Activated T-helper 17 cell treated with anti-CD3 and anti-CD28 coated beads, Interleukin-2, amount 50 U/mL, for 72 hours (primary cell): ENCODE results near the gene GOLM1. TPM values are rescaled to one million over a fixed set of nuclear protein-coding genes. Genes with fewer than 3 reads are reported as not detected.

ENCODE experiments used
- ATAC-seq: fragments of 150-1000 bp; cut with Tn5 transposase; replicated peaks from 2 replicates; pipeline ENCODE4 v1.10.0; 2021; ENCODE audit warnings: mild to moderate bottlenecking, moderate library complexity
- H3K27ac Mint-ChIP-seq: one replicate; pipeline ENCODE4 v1.8.0; 2022; ENCODE audit warnings: mixed read lengths
- H3K27me3 Mint-ChIP-seq: one replicate; pipeline ENCODE4 v1.8.0; 2022; ENCODE audit warnings: mixed read lengths
- H3K36me3 Mint-ChIP-seq: one replicate; pipeline ENCODE4 v1.8.0; 2022; ENCODE audit warnings: low read depth, mild to moderate bottlenecking, mixed read lengths
- H3K4me1 Mint-ChIP-seq: one replicate; pipeline ENCODE4 v1.8.0; 2022; ENCODE audit warnings: mixed read lengths
- H3K4me3 Mint-ChIP-seq: one replicate; pipeline ENCODE4 v1.8.0; 2022; ENCODE audit warnings: mild to moderate bottlenecking, mixed read lengths
- H3K9me3 Mint-ChIP-seq: one replicate; pipeline ENCODE4 v1.8.0; 2022; ENCODE audit warnings: mixed read lengths
- total RNA-seq, 2 donors: library from RNA; stranded (reverse); gene quantifications; one replicate each; pipeline ENCODE4 v1.2.3, GENCODE V29; 2022

GOLM1 gene
- total RNA-seq, 2 donors from 2014 or later: 2.0 to 2.8 TPM

GRCh38 chr9:86043586-86043985 is 55.8 kb downstream of the GOLM1 start:
- H3K4me3 Mint-ChIP-seq: no peak overlapping the region
- no peaks in the 10 kb centered on the region for H3K4me1 Mint-ChIP-seq
- H3K9me3 Mint-ChIP-seq: no peaks in the 10 kb centered on the region
- H3K36me3 Mint-ChIP-seq: no peaks in the 10 kb centered on the region
- no peaks in the 10 kb centered on the region for H3K27me3 Mint-ChIP-seq
- no peak for ATAC-seq
- no peak overlapping the region for H3K27ac Mint-ChIP-seq

GRCh38 chr9:86042199-86042978 is 57.0 kb downstream of the GOLM1 start:
- H3K27ac Mint-ChIP-seq: no peak overlapping the region
- H3K4me1 Mint-ChIP-seq: no peaks in the 10 kb centered on the region
- no peak for ATAC-seq
- H3K9me3 Mint-ChIP-seq: no peaks in the 10 kb centered on the region
- H3K36me3 Mint-ChIP-seq: no peaks in the 10 kb centered on the region
- H3K27me3 Mint-ChIP-seq: no peaks in the 10 kb centered on the region
- no peak overlapping the region for H3K4me3 Mint-ChIP-seq

GRCh38 chr9:86041311-86041741 is 58.0 kb downstream of the GOLM1 start:
- no peak for ATAC-seq
- Mint-ChIP-seq H3K36me3 (no peaks in the 10 kb centered on the region), H3K27ac (no peak overlapping the region), H3K27me3 (no peaks in the 10 kb centered on the region), H3K4me1 (no peaks in the 10 kb centered on the region), H3K9me3 (no peaks in the 10 kb centered on the region), H3K4me3 (no peak overlapping the region)

GRCh38 chr9:86040861-86041155 is 58.5 kb downstream of the GOLM1 start:
- Mint-ChIP-seq H3K36me3 (no peaks in the 10 kb centered on the region), H3K27me3 (no peaks in the 10 kb centered on the region), H3K27ac (no peak overlapping the region), H3K4me1 (no peaks in the 10 kb centered on the region), H3K4me3 (no peak overlapping the region), H3K9me3 (no peaks in the 10 kb centered on the region)
- ATAC-seq: no peak

GRCh38 chr9:86039991-86040860 is 59.1 kb downstream of the GOLM1 start:
- Mint-ChIP-seq H3K36me3 (no peaks in the 10 kb centered on the region), H3K27me3 (no peaks in the 10 kb centered on the region), H3K27ac (no peak overlapping the region), H3K4me1 (no peaks in the 10 kb centered on the region), H3K9me3 (no peaks in the 10 kb centered on the region), H3K4me3 (no peak overlapping the region)
- no peak for ATAC-seq

- ATAC-seq: no peak
- Mint-ChIP-seq H3K4me3 (no peak overlapping the region), H3K27ac (no peak overlapping the region), H3K4me1 (no peaks in the 10 kb centered on the region), H3K36me3 (no peaks in the 10 kb centered on the region), H3K9me3 (no peaks in the 10 kb centered on the region), H3K27me3 (no peaks in the 10 kb centered on the region)
Measured at GRCh38 chr9:86036555-86036954, 62.8 kb downstream of the GOLM1 start.

- no peak for ATAC-seq
- Mint-ChIP-seq H3K27me3 (no peaks in the 10 kb centered on the region), H3K4me1 (no peaks in the 10 kb centered on the region), H3K4me3 (no peak overlapping the region), H3K36me3 (no peaks in the 10 kb centered on the region), H3K9me3 (no peaks in the 10 kb centered on the region), H3K27ac (no peak overlapping the region)
Measured at GRCh38 chr9:86035827-86036440, 63.4 kb downstream of the GOLM1 start.

- no peak overlapping the region for H3K4me3 Mint-ChIP-seq
- H3K36me3 Mint-ChIP-seq: no peaks in the 10 kb centered on the region
- no peaks in the 10 kb centered on the region for H3K4me1 Mint-ChIP-seq
- no peaks in the 10 kb centered on the region for H3K27me3 Mint-ChIP-seq
- no peak overlapping the region for H3K27ac Mint-ChIP-seq
- ATAC-seq: no peak
- H3K9me3 Mint-ChIP-seq: no peaks in the 10 kb centered on the region
Measured at GRCh38 chr9:86034863-86035734, 64.3 kb downstream of the GOLM1 start.

- H3K4me3 Mint-ChIP-seq: no peak overlapping the region
- no peak for ATAC-seq
- H3K36me3 Mint-ChIP-seq: peaks cover 67% of the 10 kb centered on the region
- no peaks in the 10 kb centered on the region for H3K4me1 Mint-ChIP-seq
- no peaks in the 10 kb centered on the region for H3K27me3 Mint-ChIP-seq
- H3K27ac Mint-ChIP-seq: no peak overlapping the region
- peaks cover 5% of the 10 kb centered on the region for H3K9me3 Mint-ChIP-seq
Measured at GRCh38 chr9:86027767-86028166, 71.6 kb downstream of the GOLM1 start.

- no peaks in the 10 kb centered on the region for H3K9me3 Mint-ChIP-seq
- H3K36me3 Mint-ChIP-seq: peaks cover 100% of the 10 kb centered on the region
Measured at GRCh38 chr9:86022687-86023266, 76.6 kb downstream of the GOLM1 start.

GRCh38 chr9:86021166-86021565 is 78.2 kb downstream of the GOLM1 start:
- Mint-ChIP-seq H3K4me1 (no peaks in the 10 kb centered on the region), H3K36me3 (peaks cover 100% of the 10 kb centered on the region), H3K27ac (no peak overlapping the region), H3K27me3 (no peaks in the 10 kb centered on the region), H3K4me3 (no peak overlapping the region), H3K9me3 (no peaks in the 10 kb centered on the region)
- no peak for ATAC-seq

More at GRCh38 chr9:86022687-86023266, 76.6 kb downstream of the GOLM1 start:
- no peaks in the 10 kb centered on the region for H3K27me3 Mint-ChIP-seq
- no peak overlapping the region for H3K4me3 Mint-ChIP-seq
- no peaks in the 10 kb centered on the region for H3K4me1 Mint-ChIP-seq
- ATAC-seq: no peak
- no peak overlapping the region for H3K27ac Mint-ChIP-seq

GRCh38 chr9:86020731-86021130 is 78.6 kb downstream of the GOLM1 start:
- no peaks in the 10 kb centered on the region for H3K9me3 Mint-ChIP-seq
- H3K27ac Mint-ChIP-seq: no peak overlapping the region
- peaks cover 99% of the 10 kb centered on the region for H3K36me3 Mint-ChIP-seq
- no peaks in the 10 kb centered on the region for H3K27me3 Mint-ChIP-seq
- H3K4me3 Mint-ChIP-seq: no peak overlapping the region
- H3K4me1 Mint-ChIP-seq: no peaks in the 10 kb centered on the region
- no peak for ATAC-seq

GRCh38 chr9:86009133-86009532 is 90.2 kb downstream of the GOLM1 start:
- ATAC-seq: no peak
- no peaks in the 10 kb centered on the region for H3K4me1 Mint-ChIP-seq
- no peak overlapping the region for H3K4me3 Mint-ChIP-seq
- no peaks in the 10 kb centered on the region for H3K9me3 Mint-ChIP-seq
- H3K36me3 Mint-ChIP-seq: peaks cover 83% of the 10 kb centered on the region
- no peak overlapping the region for H3K27ac Mint-ChIP-seq
- H3K27me3 Mint-ChIP-seq: no peaks in the 10 kb centered on the region
